CD4-positive, alpha-beta T cell treated with Interleukin-17A for 1 hour (primary cell): ENCODE data around the gene PNKP.
A peak's percentile ranks its signal among the peaks of the same experiment; 100 is the strongest.

Source experiments
- DNase-seq: peaks from one replicate; pipeline ENCODE4 v3.0.0-alpha.2; 2020

PNKP gene

GRCh38 chr19:49866933-49867782 is at the start of gene PNKP:
TSS of gene PNKP (minus strand) at chr19:49867576. CDS start at chr19:49867204, 372 bp downstream.
- peak; percentile 89 for DNase-seq

GRCh38 chr19:49915271-49915670 is 47.9 kb upstream of the PNKP start:
- DNase-seq: no peak

DNA sequence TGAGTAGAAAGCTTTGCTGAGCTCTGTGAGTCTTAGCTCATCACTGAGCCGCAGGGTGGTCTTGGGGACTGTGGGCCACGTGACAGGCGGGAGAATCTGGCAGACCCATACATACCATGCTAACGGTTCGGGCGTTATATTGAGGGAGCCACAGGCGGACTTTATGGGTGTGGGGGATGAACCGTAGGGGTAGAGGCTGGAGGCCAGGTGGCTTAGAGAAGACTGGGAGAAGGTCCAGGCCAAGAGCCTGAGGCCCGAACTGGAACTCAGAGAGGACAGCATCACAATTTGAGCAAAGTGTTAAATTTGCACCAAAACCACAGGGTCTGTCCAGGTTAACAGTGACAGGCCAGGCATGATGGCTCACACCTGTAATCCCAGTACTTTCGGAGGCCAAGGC is 46.3 kb upstream of the PNKP start:
- no peak for DNase-seq

DNA sequence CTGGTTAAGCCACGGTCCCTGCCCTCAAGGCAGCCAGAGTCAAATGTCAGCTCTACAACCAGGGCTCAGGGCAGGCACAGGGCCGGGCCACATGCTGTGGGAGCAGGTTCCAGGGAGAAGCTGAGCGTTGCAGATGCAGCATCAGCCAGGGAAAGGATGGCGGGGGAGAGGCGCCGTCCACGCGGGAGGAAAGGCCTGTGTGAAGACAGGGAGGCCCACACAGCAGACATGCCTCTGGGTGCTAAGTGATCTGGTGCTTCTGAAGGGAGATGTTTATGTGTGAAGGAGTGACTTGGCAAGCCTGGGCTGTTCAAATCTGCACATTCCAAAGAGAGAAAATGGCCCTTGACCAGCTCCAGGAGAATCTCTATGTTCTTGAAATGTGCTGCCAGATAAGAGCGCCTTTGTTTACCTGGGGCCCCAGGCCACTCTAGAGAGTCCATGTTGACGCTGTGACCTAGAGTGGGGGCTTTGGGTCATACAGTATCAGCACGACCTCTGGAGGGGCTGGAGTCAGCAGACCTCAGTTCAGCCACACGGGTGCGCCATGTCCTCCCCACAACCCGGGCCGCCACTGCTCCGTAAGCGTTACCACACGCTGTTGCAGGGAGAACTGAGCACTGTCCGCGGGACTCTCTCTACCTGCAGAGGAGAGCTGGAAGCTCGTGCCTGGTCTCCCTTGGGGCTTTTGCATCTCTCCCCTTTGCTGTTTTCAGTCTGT is 45.7 kb upstream of the PNKP start:
- no peak for DNase-seq

GRCh38 chr19:49911381-49912145 is 44.2 kb upstream of the PNKP start:
- peak; percentile 51 for DNase-seq

DNA sequence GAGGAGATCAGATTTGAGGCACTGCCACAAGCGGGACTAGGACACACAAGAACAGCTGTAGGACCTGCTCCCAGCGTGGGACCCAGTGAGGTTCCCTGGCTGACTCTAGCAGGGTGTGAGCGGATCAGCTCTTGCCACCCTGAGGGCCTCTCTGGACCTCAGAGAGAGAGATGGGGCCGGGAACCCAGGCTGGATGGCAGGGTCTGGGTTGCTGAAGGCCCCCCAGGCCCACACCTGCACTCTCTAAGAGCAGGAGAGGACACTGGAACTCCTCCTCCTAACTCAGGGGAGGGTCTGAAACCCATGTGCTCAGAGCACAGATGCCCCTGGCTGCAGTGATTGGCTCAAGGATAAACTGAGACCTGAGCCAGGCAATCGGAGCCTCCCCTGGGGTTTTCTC is 42.8 kb upstream of the PNKP start:
- no peak for DNase-seq

DNA sequence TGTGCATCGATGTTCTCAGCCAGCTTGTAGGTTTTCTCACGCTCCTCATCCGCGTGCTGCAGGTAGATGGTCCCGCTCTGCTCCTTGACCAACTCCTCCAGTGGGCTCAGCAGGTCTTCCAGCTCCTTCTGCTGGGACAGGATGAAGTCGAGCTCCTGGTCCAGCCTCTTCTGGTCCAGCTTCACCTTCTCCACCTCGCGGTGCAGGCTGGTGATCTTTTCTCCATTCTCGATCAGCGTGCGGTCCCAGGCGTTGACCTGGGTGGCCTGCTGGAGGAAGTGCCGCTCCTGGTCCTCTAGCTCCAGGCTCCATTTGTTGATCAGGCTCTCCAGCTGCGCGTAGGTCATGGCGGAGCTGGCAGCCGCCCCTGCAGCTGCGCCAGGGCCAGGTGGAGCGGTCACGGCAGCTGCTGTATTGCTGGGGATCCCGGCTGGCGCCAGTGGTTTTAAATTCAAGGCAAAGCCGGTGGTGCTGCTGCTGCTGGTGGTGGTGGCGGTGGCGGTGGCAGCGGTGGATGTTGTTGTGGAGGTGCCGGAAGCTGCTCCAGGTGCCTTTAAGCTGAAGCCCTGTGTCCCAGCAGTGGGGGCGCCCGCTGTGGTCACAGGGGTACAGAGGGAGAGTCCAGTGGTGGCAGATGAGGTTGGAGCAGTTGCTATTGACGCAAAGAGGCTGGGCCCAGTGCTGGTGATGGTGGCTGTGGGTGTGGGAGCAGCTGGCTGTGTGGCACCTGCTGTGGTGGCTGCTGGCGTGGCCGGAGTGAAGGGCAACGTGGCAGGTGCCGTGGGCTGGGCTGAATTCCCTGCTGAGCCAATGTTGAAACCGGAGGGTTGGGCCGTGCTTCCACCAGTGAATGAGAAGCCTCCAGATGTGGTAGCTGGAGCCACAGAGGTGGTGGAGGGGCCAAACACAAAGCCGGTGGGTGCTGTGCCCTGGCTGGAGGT is 41.4 kb upstream of the PNKP start:
- DNase-seq: no peak

GRCh38 chr19:49907745-49908446 is 40.5 kb upstream of the PNKP start:
- no peak for DNase-seq

DNA sequence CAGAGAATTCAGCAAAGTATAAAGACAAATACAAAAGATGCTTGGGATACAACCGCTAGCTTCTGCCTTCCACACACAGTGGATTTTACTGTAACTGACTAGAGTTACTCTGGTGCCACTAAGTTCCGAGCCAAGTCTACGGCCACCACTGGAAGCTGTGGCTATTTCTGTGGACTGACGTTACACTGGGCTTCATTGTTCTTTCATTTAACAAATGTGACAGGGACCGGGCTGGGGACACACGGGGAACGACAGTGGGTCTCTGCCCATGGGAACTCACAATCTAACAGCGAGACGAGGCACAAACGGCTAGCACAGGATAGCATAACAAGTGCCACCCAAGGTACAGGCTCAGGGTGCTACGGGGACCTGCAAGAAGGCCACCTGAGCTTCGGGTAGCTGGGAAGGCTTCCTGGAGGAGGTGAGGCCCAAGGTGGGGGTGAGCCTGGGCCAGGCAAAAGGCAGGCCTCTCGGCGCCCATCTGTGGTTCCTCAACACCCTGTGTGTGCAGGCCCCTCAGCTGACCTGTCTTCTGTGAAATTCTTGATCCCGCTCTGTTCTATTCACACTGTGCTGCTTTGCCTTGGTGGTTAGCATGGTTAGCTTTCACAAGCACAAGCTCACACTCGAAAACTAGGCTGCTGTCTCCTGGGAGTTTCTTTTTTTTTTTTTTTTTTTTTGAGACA is 39.6 kb upstream of the PNKP start:
- DNase-seq: no peak

DNA sequence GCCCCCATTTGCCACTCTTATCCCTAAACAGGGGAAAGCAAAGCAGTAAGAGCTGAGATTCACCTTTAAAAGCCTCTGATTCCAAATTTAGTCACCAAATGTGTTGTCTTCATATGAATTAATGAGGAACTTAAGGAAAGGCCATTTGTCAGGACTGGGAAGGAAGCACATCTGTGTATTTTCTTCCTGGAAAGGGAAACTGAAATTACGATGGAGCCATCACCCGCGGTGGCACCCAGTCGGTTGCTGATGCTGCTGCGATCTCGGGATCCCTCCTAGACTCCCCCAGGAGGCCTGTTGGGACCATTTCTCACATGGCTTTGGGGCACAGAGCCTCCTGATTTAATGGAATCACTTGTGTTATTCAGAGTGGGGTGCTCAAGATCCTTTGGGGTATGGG is 36.8 kb upstream of the PNKP start:
- DNase-seq: no peak

DNA sequence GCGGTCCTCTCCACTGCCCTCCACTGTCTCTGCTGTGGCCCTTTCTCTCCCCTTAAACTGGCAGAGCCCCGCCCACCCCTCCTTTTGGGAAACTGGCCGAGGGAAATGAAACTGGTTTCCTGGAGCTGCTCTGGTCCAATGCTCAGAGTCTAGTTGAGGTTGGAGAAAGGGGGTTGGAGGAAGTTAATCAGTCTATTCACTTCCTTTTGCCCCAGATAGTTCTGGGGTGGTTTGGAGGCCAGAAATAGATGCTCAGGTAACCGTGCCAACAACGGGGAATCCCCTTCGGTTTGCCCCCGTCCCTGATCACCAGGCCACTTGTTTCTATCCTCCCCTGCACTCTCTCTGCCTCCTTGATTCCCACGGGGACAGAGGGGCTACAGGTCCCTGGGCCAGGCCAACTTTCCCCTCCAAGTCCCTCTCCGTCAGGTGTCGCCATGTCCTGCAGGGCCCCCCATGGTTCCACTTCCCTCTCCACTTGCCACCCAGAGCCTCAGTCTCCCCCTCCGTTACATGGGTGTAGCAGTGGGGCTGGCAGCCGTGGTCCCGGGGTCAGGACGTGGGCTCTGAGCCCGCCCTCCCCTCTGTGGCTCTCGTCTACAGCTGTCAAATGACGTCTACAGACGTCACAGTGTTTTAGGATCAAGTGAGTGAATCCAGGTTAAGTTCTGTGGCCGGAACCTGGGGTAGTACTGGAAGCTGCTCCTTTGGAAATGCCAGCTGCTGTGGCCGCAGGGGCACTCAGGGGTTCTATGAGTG is 29.7 kb upstream of the PNKP start, which contains the start of gene IL4I1:
Gene IL4I1 (minus strand): TSS at position 25 of the 759 bp plus-strand sequence. CDS start 727 bp downstream, outside the sequence.
- DNase-seq: peak; percentile 92

DNA sequence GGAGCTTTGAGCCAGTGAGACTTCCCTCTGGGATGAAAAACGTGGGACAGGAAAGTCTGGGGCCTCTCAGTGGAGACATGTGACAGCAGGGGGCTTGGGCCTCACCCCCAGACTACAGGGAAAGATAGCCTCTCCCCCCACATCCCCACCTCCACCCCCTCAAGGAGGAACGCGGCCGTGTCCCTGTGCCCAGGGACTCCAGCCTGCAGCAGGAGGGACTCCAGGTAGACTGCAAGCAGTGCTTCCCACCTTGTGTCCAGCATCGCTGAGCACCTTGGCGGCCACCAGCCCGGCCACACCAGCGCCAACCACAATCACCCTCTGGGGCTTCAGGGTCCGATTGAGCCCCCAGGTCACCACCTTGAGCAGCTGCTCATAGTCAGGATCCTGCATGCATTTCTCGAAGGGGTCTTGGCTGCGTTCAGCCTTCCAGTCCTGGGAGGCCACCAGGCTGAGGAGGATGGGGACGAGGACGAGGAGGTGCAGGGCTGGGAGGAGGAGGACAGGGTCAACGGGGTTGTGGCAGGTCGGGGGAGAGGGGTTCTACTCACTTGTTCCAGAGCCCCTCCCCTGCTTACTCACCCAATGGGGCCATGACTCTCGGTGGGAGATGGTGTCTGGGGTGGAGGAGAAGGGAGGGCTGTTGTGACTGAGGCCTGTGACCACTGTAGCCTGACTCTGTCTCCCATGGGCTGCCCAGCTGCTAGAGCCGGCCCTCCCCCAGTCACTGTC is 28.4 kb upstream of the PNKP start:
- DNase-seq: no peak

- DNase-seq: peak; percentile 66
These were observed 27.6 kb upstream of the PNKP start for GRCh38 chr19:49894879-49895565.

- DNase-seq: no peak
These were observed 26.8 kb upstream of the PNKP start for GRCh38 chr19:49894011-49894664.

DNA sequence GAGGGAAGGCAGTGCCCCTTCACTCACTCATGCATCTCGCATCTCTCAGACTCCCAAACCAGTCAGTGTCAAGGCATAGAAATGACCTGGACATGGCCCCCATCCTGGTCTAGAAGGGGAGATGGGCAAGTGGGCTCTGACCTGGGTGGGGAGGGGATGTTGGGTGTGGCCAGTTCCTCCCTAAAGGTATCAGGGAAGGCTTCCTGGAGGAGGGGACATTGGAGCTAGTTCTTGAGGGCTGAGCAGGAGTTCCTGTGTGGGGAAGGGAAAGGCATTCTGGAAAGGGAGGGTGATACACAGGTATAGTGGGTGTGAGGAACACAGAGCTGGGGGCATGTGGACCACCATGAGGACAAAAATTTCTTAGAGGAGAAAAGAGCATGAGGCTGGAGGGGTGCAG is 25.3 kb upstream of the PNKP start:
- no peak for DNase-seq

DNA sequence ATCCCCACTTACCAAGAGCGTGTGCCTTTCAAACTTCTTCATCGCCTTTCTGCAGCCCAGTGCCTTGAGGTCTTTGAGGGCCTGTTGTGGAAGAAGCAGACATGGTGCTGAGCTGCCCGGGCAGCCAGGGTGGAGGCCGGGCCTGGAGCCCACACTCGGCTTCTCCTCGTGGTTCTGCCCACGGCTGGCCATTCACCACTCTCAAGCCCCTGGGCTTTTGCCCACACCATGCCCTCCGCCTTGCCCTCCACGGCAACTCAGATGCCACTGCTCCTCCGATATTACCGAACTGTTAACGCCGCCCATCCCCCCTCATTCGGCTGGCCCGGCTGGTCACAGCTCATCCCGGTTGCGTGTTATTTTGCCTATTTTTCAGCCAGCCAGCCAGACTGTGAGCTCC is 24.0 kb upstream of the PNKP start:
- DNase-seq: no peak

GRCh38 chr19:49890349-49891311 is 23.3 kb upstream of the PNKP start:
- peak; percentile 78 for DNase-seq
